ENCODE measurements around the gene TAAR6.
"Not testable (repeated sequence)": the region's sequence is repeated elsewhere in the genome, so short reads cannot be mapped to it uniquely, and the experiment has no call there.

Gene TAAR6

GRCh38 chr6:132592855-132593254, 22.7 kb downstream of the TAAR6 start:
- peak; percentile 3 for DNase-seq (ENCODE audit: low read depth)
- H3K4me3 ChIP-seq (ENCODE audit: low read depth, low read length): no peak overlapping the region
- TF ChIP-seq MYC (IDR thresholded peaks at IDR 0.05; ENCODE audit: low read depth, low read length): no peak
- TF ChIP-seq CTCF (IDR thresholded peaks at IDR 0.05; ENCODE audit: low read depth, low read length): no peak
- TF ChIP-seq POLR2A (IDR thresholded peaks at IDR 0.05; ENCODE audit: extremely low read depth, insufficient read length): no peak
- TF ChIP-seq MAX (IDR thresholded peaks at IDR 0.05; ENCODE audit: low read depth, low read length): no peak

- TF ChIP-seq MYC (IDR thresholded peaks at IDR 0.05; ENCODE audit: low read depth, low read length) (no peak), POLR2A (IDR thresholded peaks at IDR 0.05; ENCODE audit: extremely low read depth, insufficient read length) (no peak), MAX (IDR thresholded peaks at IDR 0.05; ENCODE audit: low read depth, low read length) (no peak), CTCF (IDR thresholded peaks at IDR 0.05; ENCODE audit: low read depth, low read length) (no peak)
- H3K4me3 ChIP-seq (ENCODE audit: low read depth, low read length): no peak overlapping the region
- DNase-seq (ENCODE audit: low read depth): no peak
Measured at GRCh38 chr6:132596201-132596600, 26.1 kb downstream of the TAAR6 start.

DNA sequence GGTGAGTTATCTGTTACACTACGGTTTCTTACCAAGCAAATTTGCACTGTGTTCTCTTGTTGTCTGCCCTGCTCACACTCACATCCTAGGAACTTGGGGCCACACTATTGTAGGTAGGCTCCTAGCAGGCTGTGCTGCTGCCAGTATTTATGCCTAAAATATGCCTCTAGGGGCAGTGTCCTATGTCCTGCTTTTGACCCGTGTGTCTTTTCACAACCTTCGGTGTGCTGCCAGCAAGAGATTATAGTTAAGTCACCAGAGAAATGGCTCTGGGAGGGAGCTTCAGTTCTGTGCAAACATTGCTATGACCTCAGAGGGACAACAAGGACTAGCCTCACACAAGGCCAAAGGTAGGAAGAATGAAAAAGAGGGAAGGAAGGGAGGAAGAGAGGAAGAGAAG, 28.4 kb downstream of the TAAR6 start:
- DNase-seq (ENCODE audit: low read depth): peak; percentile 27
- peak; percentile 44 for TF ChIP-seq CTCF (IDR thresholded peaks at IDR 0.05; ENCODE audit: low read depth, low read length)
- no peak for TF ChIP-seq MYC (IDR thresholded peaks at IDR 0.05; ENCODE audit: low read depth, low read length)
- H3K4me3 ChIP-seq (ENCODE audit: low read depth, low read length): no peak overlapping the region

- H3K4me3 ChIP-seq (ENCODE audit: low read depth, low read length); DNase-seq (ENCODE audit: low read depth): not testable (repeated sequence)
Measured at GRCh38 chr6:132600900-132601299, 30.8 kb downstream of the TAAR6 start.

- DNase-seq (ENCODE audit: low read depth): no peak
- TF ChIP-seq MYC (IDR thresholded peaks at IDR 0.05; ENCODE audit: low read depth, low read length) (no peak), CTCF (IDR thresholded peaks at IDR 0.05; ENCODE audit: low read depth, low read length) (no peak), POLR2A (IDR thresholded peaks at IDR 0.05; ENCODE audit: extremely low read depth, insufficient read length) (no peak), MAX (IDR thresholded peaks at IDR 0.05; ENCODE audit: low read depth, low read length) (no peak)
Measured at GRCh38 chr6:132604635-132605152, 34.6 kb downstream of the TAAR6 start.

DNA sequence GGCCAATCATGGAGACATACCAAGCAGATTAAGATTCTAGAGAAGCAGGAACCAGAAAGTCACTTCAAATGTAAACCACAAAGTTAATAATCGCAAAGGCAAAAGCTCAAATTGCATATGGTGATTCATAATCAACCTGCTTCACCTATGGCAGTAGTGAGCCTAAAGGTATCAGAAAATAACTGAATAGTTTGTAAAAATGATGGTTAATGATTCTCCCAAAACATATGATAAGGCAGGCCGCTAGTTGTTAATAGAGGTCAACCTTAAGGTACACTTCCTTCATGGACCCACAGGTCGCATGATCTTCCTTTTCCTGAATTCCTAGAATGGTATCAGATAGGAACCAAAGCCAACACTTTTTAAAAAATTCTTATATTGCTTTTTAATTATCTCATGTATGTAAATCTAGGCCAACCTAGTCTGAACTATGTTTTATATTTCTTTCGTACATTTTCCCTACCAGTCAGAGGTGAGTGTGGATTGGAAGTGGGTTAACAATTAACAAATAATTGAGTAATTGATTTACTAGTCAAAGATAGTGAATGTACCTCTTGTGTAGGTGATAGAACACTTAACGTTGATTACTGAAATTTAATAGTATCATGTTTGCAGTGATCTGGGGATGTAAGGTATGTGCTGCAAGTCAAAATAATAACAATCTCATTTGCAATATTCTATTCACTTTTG, 37.6 kb downstream of the TAAR6 start:
- DNase-seq (ENCODE audit: low read depth): no peak
- H3K4me3 ChIP-seq (ENCODE audit: low read depth, low read length): no peak overlapping the region
- no peak for TF ChIP-seq MYC (IDR thresholded peaks at IDR 0.05; ENCODE audit: low read depth, low read length)
- no peak for TF ChIP-seq CTCF (IDR thresholded peaks at IDR 0.05; ENCODE audit: low read depth, low read length)
- TF ChIP-seq POLR2A (IDR thresholded peaks at IDR 0.05; ENCODE audit: extremely low read depth, insufficient read length): no peak
- TF ChIP-seq MAX (IDR thresholded peaks at IDR 0.05; ENCODE audit: low read depth, low read length): no peak

More at GRCh38 chr6:132604635-132605152, 34.6 kb downstream of the TAAR6 start:
- no peak overlapping the region for H3K4me3 ChIP-seq (ENCODE audit: low read depth, low read length)

Data from NB4 (cell line).